Coronary artery (tissue), 2 donors: Measurements from ENCODE around the gene C11orf16.

Source experiments
- DNase-seq: peaks from one replicate; pipeline ENCODE4 v3.0.0-alpha.2; 2017; ENCODE audit warnings: low spot score
- H3K27ac ChIP-seq, 2 donors: fragments of 200-600 bp; sonication (generic); one replicate each; pipeline ENCODE4 v1.5.1; 2016 to 2019
- H3K4me3 ChIP-seq: fragments of 200-600 bp; sonication (generic); 2 replicates; pipeline ENCODE4 v1.5.1; 2016; ENCODE audit warnings: mild to moderate bottlenecking, moderate library complexity
- CTCF ChIP-seq: fragments of 200-600 bp; sonication (generic); IDR thresholded peaks from one replicate; pipeline ENCODE4 v1.5.1; 2019; ENCODE audit warnings: antibody characterized with exemption

Gene C11orf16

DNA sequence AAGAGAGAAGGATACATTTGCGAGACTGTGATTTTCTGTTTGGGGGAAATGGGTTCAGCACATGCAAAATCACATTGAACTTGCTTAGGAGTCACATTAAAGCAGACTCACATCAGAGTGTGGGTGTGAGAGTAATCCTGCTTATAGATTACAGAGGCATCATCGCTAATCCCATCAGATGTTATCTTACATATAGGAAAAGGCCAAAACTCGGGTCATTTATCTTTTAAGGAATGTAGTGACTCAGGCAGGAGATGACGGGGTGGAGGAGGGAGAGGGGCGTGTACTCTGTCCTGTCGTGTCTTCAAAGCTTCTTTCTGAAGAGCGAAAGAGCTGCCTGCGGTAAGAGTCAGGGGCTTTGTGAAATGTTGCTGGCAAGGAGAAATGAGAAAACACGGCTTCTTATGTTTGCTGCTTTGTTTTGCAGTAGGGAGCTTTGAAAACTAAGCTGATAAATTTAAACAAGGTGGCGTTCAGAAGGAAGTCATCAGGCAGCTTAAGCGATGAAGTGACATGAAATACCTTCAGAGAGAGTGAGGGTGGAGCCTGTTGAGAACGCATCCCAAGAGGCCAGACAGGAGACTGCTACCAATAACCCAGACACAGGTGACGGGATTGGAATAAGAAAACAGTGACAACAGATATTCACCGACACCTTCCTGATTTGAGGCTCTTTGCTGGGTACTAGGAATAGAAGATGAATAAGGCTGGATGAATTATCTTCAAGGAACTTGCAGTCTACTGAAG is 2.2 kb upstream of the C11orf16 start:
- TF ChIP-seq CTCF: no peak
- Histone ChIP-seq H3K4me3 (no peak overlapping the region), H3K27ac (no peak overlapping the region)
- no peak for DNase-seq

- TF ChIP-seq CTCF: no peak
- Histone ChIP-seq H3K27ac (no peak overlapping the region), H3K4me3 (no peak overlapping the region)
- no peak for DNase-seq
These were observed 1.2 kb upstream of the C11orf16 start for GRCh38 chr11:8933931-8934330.

DNA sequence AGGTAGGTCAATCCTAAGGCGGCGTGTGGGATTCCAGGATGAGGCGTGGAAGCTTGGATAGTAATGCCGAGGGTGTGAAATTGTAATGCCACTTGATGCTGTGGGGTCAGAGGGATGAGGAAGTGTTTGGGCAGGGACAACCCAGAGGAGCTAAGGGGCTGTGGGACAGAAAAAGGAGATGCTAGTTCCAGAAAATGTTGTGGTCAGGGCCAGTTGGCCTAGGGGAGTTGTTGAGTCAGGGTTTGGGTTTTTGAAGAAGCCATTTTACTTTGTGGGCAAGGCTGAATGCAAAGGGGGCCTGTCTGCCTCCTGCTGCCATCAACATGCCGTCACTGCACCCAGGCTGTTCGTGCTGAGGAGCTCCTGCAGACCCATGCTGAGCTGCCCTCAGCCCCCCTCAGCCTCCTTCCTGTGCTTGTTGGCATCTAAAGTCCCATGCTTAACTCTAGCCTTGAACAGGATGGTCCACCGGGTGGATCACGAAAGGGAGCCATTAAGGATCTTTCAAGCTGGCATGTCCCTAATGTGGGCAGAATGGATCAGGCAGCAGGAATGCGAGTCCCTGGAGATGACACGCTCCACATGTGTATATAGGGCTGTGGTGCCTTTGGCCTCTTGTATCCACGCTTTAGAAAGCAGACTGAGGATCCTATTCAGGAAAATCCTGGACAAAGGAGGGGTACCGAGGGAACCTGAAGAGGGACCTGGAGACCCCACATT is 2.1 kb downstream of the C11orf16 start:
- H3K4me3 ChIP-seq: no peak overlapping the region
- no peak overlapping the region for H3K27ac ChIP-seq
- DNase-seq: no peak
- TF ChIP-seq CTCF: no peak

GRCh38 chr11:8928981-8929615 is 3.6 kb downstream of the C11orf16 start:
- TF ChIP-seq CTCF: no peak
- no peak overlapping the region for H3K27ac ChIP-seq

GRCh38 chr11:8928205-8928604 is 4.5 kb downstream of the C11orf16 start:
- Histone ChIP-seq H3K4me3 (no peak overlapping the region), H3K27ac (no peak overlapping the region)
- TF ChIP-seq CTCF: no peak
- no peak for DNase-seq

More at GRCh38 chr11:8928981-8929615, 3.6 kb downstream of the C11orf16 start:
- no peak for DNase-seq
- H3K4me3 ChIP-seq: no peak overlapping the region

DNA sequence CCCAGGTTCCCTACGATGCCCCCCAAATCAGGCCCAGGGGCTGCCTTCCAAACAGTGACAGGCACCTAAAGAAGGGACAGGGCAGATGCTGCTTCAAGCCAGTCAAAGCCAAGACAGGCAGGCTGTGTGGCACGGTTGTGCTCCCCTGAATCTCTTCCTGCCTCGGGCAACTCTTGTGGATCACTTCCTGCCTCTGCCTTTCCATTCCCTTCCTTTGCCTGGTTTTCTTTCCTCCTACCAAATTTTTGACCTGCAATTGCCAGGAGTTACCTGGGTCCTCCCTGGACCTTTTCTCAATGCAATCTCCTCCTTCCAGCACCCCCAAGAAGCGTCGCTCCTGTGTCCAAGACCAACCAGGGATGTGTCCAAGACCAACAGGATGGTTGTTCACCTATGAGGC is 5.5 kb downstream of the C11orf16 start:
- H3K4me3 ChIP-seq: no peak overlapping the region
- no peak for TF ChIP-seq CTCF
- no peak overlapping the region for H3K27ac ChIP-seq
- DNase-seq: no peak
